HCT116 (cell line): ENCODE measurements around the gene NOXRED1. TPM values are rescaled to one million over a fixed set of nuclear protein-coding genes. Genes with fewer than 3 reads are reported as not detected.
A peak's percentile ranks its signal among the peaks of the same experiment; 100 is the strongest.

Source experiments
- CBX3 ChIP-seq: IDR thresholded peaks from 2 replicates; pipeline ENCODE4 v1.6.1; 2012; ENCODE audit warnings: low read depth
- CEBPB ChIP-seq: IDR thresholded peaks from 2 replicates; pipeline ENCODE4 v1.6.1; 2012; ENCODE audit warnings: low read depth
- EGR1 ChIP-seq: IDR thresholded peaks from 2 replicates; pipeline ENCODE4 v1.6.1; 2012; ENCODE audit warnings: low read depth
- POLR2AphosphoS5 ChIP-seq: IDR thresholded peaks from 2 replicates; pipeline ENCODE4 v1.6.1; 2011; ENCODE audit warnings: mild to moderate bottlenecking, low read depth, low read length, moderate library complexity
- REST ChIP-seq: IDR thresholded peaks from 2 replicates; pipeline ENCODE4 v1.6.1; 2012; ENCODE audit warnings: low read depth
- SIN3A ChIP-seq: IDR thresholded peaks from 2 replicates; pipeline ENCODE4 v1.6.1; 2012; ENCODE audit warnings: low read depth
- SRF ChIP-seq: IDR thresholded peaks from 2 replicates; pipeline ENCODE4 v1.6.1; 2012; ENCODE audit warnings: low read depth
- YY1 ChIP-seq: IDR thresholded peaks from 2 replicates; pipeline ENCODE4 v1.6.1; 2011; ENCODE audit warnings: low read length, low read depth, moderate library complexity, mild to moderate bottlenecking; ENCODE audit not compliant: insufficient replicate concordance; ENCODE audit errors: extremely low read depth
- ZBTB33 ChIP-seq: IDR thresholded peaks from 2 replicates; pipeline ENCODE4 v1.6.1; 2011; ENCODE audit warnings: mild to moderate bottlenecking, low read length, moderate library complexity; ENCODE audit not compliant: insufficient replicate concordance; ENCODE audit errors: extremely low read depth
- ZFX ChIP-seq: fragments of 450-650 bp; IDR thresholded peaks from 2 replicates; pipeline ENCODE4 v1.6.1; 2017
- ZNF274 ChIP-seq: fragments of 200-500 bp; sonication (Bioruptor generic); IDR thresholded peaks from 2 replicates; pipeline ENCODE4 v1.6.1; 2014; ENCODE audit warnings: mild to moderate bottlenecking, low read depth, low read length, inconsistent platforms
- total RNA-seq: library from RNA; stranded (reverse); gene quantifications from one replicate; pipeline ENCODE4 v1.2.1, GENCODE V29; 2021; ENCODE audit not compliant: unreplicated experiment

NOXRED1 gene
- total RNA-seq, 1 experiment from 2014 or later = 0.66 TPM

GRCh38 chr14:77457522-77458248 is 34.4 kb upstream of the NOXRED1 start, which contains the start of the genes AHSA1 and VIPAS39 (continued):
- TF ChIP-seq POLR2AphosphoS5 (peak; percentile 95), CBX3 (0 out of 2 replicates have a peak, but pooled peaks have one; percentile 11), ZNF274 (no peak), CEBPB (no peak), REST (no peak), EGR1 (peak; percentile 59; the same call in 1 of the 2 replicates), YY1 (peak; percentile 58), SRF (0 out of 2 replicates have a peak, but pooled peaks have one; percentile 22), SIN3A (no peak; the same call in 1 of the 2 replicates), ZFX (no peak), ZBTB33 (peak; percentile 96)
